ENCODE measurements around the gene KRT222. TPM values are rescaled to one million over a fixed set of nuclear protein-coding genes. Genes with fewer than 3 reads are reported as not detected.

The KRT222 gene
- total RNA-seq, 2 experiments from 2014 or later, result not detected

DNA sequence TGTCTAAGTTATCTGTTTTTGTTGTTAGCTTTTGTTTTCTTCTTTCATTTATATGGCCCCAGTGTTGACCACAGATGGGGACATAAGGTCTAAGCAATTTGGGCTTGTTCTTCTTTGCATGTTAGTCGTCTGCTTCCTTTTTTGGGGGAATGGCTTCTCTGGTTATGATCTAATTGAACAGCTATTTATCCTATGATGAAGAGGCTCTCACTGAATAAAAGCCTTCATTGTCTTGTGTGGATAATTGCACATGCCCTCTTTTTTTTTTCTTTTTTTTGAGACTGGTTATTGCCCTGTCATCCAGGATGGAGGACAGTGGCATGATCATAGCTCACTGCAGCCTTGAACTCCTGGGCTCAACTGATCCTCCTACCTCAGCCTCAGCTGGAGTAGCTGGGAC lies 31.1 kb downstream of the KRT222 start:
- Histone ChIP-seq H3K4me1 (ENCODE audit: insufficient read depth, low read length, poor library complexity, severe bottlenecking) (no peaks in the 10 kb centered on the region), H3K36me3 (ENCODE audit: insufficient read depth, low read length) (peaks cover 97% of the 10 kb centered on the region), H3K4me2 (ENCODE audit: low read length) (no peak overlapping the region), H3K4me3 (ENCODE audit: low read depth, low read length, poor library complexity, severe bottlenecking) (no peak overlapping the region), H3K9me2 (ENCODE audit: insufficient read depth, low read length) (no peaks in the 10 kb centered on the region), H3K9me3 (ENCODE audit: low read length) (no peaks in the 10 kb centered on the region), H3K79me2 (ENCODE audit: insufficient read depth, low read depth, low read length) (0 out of 2 replicates have a peak, but pooled peaks cover 4% of the 10 kb centered on the region), H2AFZ (ENCODE audit: low read length) (no peak overlapping the region), H3K27ac (ENCODE audit: low read depth, low read length, poor library complexity, severe bottlenecking) (no peak overlapping the region), H4K20me1 (ENCODE audit: insufficient read depth, low read length) (no peaks in the 10 kb centered on the region)
- no peak for DNase-seq (ENCODE audit: low spot score)
- no TSS peak for BruUV-seq (replicated peaks)
- intact Hi-C loops (cut with micrococcal nuclease; ENCODE audit: unreplicated experiment), result no loop called here
- ChIA-PET CTCF (ENCODE audit: unreplicated experiment) (no interaction called here), POLR2A (interaction anchor here (0.6 to 3.1 kb wide), 3 partner anchors 9 to 260 kb away, joined by 3 to 14 read pairs (median 3); no protein-coding TSS in a partner anchor)
- TF ChIP-seq, protein P1, sequence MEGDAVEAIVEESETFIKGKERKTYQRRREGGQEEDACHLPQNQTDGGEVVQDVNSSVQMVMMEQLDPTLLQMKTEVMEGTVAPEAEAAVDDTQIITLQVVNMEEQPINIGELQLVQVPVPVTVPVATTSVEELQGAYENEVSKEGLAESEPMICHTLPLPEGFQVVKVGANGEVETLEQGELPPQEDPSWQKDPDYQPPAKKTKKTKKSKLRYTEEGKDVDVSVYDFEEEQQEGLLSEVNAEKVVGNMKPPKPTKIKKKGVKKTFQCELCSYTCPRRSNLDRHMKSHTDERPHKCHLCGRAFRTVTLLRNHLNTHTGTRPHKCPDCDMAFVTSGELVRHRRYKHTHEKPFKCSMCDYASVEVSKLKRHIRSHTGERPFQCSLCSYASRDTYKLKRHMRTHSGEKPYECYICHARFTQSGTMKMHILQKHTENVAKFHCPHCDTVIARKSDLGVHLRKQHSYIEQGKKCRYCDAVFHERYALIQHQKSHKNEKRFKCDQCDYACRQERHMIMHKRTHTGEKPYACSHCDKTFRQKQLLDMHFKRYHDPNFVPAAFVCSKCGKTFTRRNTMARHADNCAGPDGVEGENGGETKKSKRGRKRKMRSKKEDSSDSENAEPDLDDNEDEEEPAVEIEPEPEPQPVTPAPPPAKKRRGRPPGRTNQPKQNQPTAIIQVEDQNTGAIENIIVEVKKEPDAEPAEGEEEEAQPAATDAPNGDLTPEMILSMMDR (conservative IDR thresholded peaks at IDR 0.05; ENCODE audit: low read length), result no peak
- no peak for TF ChIP-seq EZH2phosphoT487 (IDR thresholded peaks at IDR 0.05; ENCODE audit: borderline replicate concordance, low read depth, low read length)

DNA sequence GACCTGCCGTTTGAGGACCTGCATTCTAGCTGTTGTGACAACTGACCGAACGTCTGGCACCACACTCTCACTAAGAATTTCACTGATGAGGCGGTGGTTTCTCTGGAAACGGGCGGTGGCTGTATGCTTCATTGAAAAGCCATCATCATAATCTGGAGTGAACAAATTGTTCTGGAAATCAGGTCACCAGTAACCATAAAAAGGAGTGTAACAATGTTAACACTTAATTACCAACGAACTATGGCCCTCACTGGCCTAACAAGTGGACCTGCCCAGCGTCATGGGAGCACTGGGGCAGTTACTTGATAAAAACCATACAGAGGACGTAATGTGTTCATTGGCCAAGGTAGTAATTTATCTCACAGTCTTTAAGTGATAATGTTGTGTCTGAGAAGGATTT lies 32.8 kb downstream of the KRT222 start:
- CTCF ChIA-PET (ENCODE audit: unreplicated experiment), result no interaction called here
- Histone ChIP-seq H3K36me3 (ENCODE audit: insufficient read depth, low read length) (peaks cover 100% of the 10 kb centered on the region), H3K9me3 (ENCODE audit: low read length) (no peaks in the 10 kb centered on the region), H3K9me2 (ENCODE audit: insufficient read depth, low read length) (no peaks in the 10 kb centered on the region), H4K20me1 (ENCODE audit: insufficient read depth, low read length) (no peaks in the 10 kb centered on the region), H3K79me2 (ENCODE audit: insufficient read depth, low read depth, low read length) (no peaks in the 10 kb centered on the region), H3K4me2 (ENCODE audit: low read length) (no peak overlapping the region), H3K4me3 (ENCODE audit: low read depth, low read length, poor library complexity, severe bottlenecking) (no peak overlapping the region), H3K27ac (ENCODE audit: low read depth, low read length, poor library complexity, severe bottlenecking) (no peak overlapping the region), H3K4me1 (ENCODE audit: insufficient read depth, low read length, poor library complexity, severe bottlenecking) (no peaks in the 10 kb centered on the region), H2AFZ (ENCODE audit: low read length) (no peak overlapping the region)
- TF ChIP-seq, protein P1 (conservative IDR thresholded peaks at IDR 0.05; ENCODE audit: low read length), result no peak
- no peak for TF ChIP-seq EZH2phosphoT487 (IDR thresholded peaks at IDR 0.05; ENCODE audit: borderline replicate concordance, low read depth, low read length)
- POLR2A ChIA-PET, result no interaction called here
- DNase-seq (ENCODE audit: low spot score), result no peak
- intact Hi-C loops (cut with micrococcal nuclease; ENCODE audit: unreplicated experiment), result no loop called here
- BruUV-seq (replicated peaks), result no TSS peak

DNA sequence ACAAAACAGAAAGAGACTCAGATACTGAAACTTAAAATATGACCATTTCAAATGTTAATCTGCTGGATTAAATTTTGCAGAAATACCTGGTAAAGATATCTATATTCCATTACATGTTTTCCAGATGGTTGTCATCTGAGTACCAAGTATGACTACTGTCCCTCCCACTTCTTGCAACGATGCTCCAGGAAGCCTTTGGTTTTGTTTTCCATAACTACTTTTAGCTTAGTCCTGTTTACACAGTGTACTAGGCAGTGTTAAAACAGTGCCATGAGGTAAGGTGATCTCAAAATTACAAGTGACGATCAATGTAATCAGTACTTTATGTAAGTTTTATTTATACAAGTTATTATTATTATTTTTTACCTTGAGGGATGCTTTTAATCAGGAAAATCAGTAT lies 35.1 kb downstream of the KRT222 start:
- H3K9me3 ChIP-seq (ENCODE audit: low read length), result no peaks in the 10 kb centered on the region
- DNase-seq (ENCODE audit: low spot score), result no peak
- no peak for TF ChIP-seq EZH2phosphoT487 (IDR thresholded peaks at IDR 0.05; ENCODE audit: borderline replicate concordance, low read depth, low read length)
- TF ChIP-seq, protein P1 (conservative IDR thresholded peaks at IDR 0.05; ENCODE audit: low read length), result no peak
- POLR2A ChIA-PET, result interaction anchor here (1.8 kb wide), 1 partner anchor 17 kb away, joined by 7 read pairs; the partner anchor contains the start of gene SMARCE1
- H3K4me3 ChIP-seq (ENCODE audit: low read depth, low read length, poor library complexity, severe bottlenecking), result no peak overlapping the region
- peaks cover 80% of the 10 kb centered on the region for H3K36me3 ChIP-seq (ENCODE audit: insufficient read depth, low read length)
- intact Hi-C loops (cut with micrococcal nuclease; ENCODE audit: unreplicated experiment), result no loop called here
- H3K27ac ChIP-seq (ENCODE audit: low read depth, low read length, poor library complexity, severe bottlenecking), result no peak overlapping the region
- no peak overlapping the region for H3K4me2 ChIP-seq (ENCODE audit: low read length)
- peaks cover 7% of the 10 kb centered on the region for H3K4me1 ChIP-seq (ENCODE audit: insufficient read depth, low read length, poor library complexity, severe bottlenecking)
- no peaks in the 10 kb centered on the region for H4K20me1 ChIP-seq (ENCODE audit: insufficient read depth, low read length)
- H3K9me2 ChIP-seq (ENCODE audit: insufficient read depth, low read length), result no peaks in the 10 kb centered on the region
- no TSS peak for BruUV-seq (replicated peaks)
- no peaks in the 10 kb centered on the region for H3K79me2 ChIP-seq (ENCODE audit: insufficient read depth, low read depth, low read length)
- CTCF ChIA-PET (ENCODE audit: unreplicated experiment), result interaction anchor here (0.6 kb wide), 1 partner anchor 17 kb away, joined by 3 read pairs; no protein-coding TSS in a partner anchor
- no peak overlapping the region for H2AFZ ChIP-seq (ENCODE audit: low read length)
